B cell (primary cell): ENCODE results near the gene RAC3. TPM values are rescaled to one million over a fixed set of nuclear protein-coding genes. Genes with fewer than 3 reads are reported as not detected.

Experiments used
- ATAC-seq: fragments of 200-7000 bp; cut with Tn5 transposase; one replicate; pipeline ENCODE4 v1.10.0; 2021; ENCODE audit warnings: low read depth, mild to moderate bottlenecking, moderate number of reproducible peaks, moderate library complexity
- CTCF ChIA-PET: fragments of 350-600 bp; sonication (Branson Sonifier 250); formaldehyde crosslinking; loops from one replicate; lab custom pipeline; 2021; ENCODE audit warnings: antibody characterized with exemption, inconsistent platforms; lab: Charles Lee
- POLR2A ChIA-PET: fragments of 350-600 bp; sonication (Branson Sonifier 250); formaldehyde crosslinking; loops from one replicate; lab custom pipeline; 2021; ENCODE audit warnings: antibody characterized with exemption; lab: Charles Lee
- DNase-seq: peaks from one replicate; pipeline ENCODE4 v3.0.0; 2013
- H2AFZ ChIP-seq: 2 replicates; pipeline ENCODE4 v1.6.1; 2012; ENCODE audit warnings: mild to moderate bottlenecking, low read depth, low read length; ENCODE audit not compliant: insufficient read depth, poor library complexity, severe bottlenecking
- H3K27ac ChIP-seq, 2 donors: 1 replicate in 1 of 2; 2 replicates in 1 of 2; pipeline ENCODE4 v1.5.1; 2012 to 2013; ENCODE audit warnings: low read length in 2 of 2, mild to moderate bottlenecking in 2 of 2, moderate library complexity in 1 of 2
- H3K27me3 ChIP-seq, 4 experiments: fragments of 200-600 bp in 1 of 4; sonication (generic) in 1 of 4; replicated peaks in 1 of 4; 1 replicate in 2 of 4; 2 replicates in 2 of 4; pipeline versions ENCODE4 v1.6.1 to v1.7.0; 2013 to 2016; ENCODE audit warnings: low read length in 3 of 4, mild to moderate bottlenecking in 2 of 4, mixed read lengths in 1 of 4, moderate library complexity in 1 of 4; ENCODE audit not compliant: insufficient read depth in 4 of 4, control insufficient read depth in 3 of 4; ENCODE audit errors: control extremely low read depth in 1 of 4
- H3K36me3 ChIP-seq, 2 experiments: replicated peaks in 1 of 2; 1 replicate in 1 of 2; 2 replicates in 1 of 2; pipeline versions ENCODE4 v1.6.1 to v1.7.1; 2013; ENCODE audit warnings: low read length in 1 of 2; ENCODE audit not compliant: insufficient read depth in 2 of 2, control insufficient read depth in 1 of 2; ENCODE audit errors: control extremely low read depth in 1 of 2, extremely low read depth in 1 of 2
- H3K4me1 ChIP-seq, 2 donors: fragments of 200-600 bp in 1 of 2; sonication (generic) in 1 of 2; 1 replicate in 1 of 2; 2 replicates in 1 of 2; pipeline versions ENCODE4 v1.5.1 to v1.6.1; 2013 to 2017; ENCODE audit warnings: low read length in 2 of 2; ENCODE audit not compliant: control insufficient read depth in 2 of 2, insufficient read depth in 2 of 2
- H3K4me2 ChIP-seq: replicated peaks from 2 replicates; pipeline ENCODE3; 2012; ENCODE audit warnings: mild to moderate bottlenecking, low read depth, low read length; ENCODE audit not compliant: poor library complexity, severe bottlenecking
- H3K4me3 ChIP-seq, 5 experiments: fragments of 200-600 bp in 1 of 5; sonication (generic) in 1 of 5; 1 replicate in 3 of 5; 2 replicates in 2 of 5; pipeline versions ENCODE4 v1.5.1 to v1.7.0; 2011 to 2016; ENCODE audit warnings: low read length in 4 of 5, mild to moderate bottlenecking in 4 of 5, low read depth in 2 of 5, control low read depth in 1 of 5, moderate library complexity in 1 of 5; ENCODE audit not compliant: insufficient read depth in 1 of 5; ENCODE audit errors: control extremely low read depth in 1 of 5, extremely low read depth in 1 of 5
- H3K79me2 ChIP-seq: fragments of 200-600 bp; sonication (generic); one replicate; pipeline ENCODE4 v1.6.0; 2016; ENCODE audit warnings: low read length; ENCODE audit not compliant: control insufficient read depth, insufficient read depth
- H3K9ac ChIP-seq: fragments of 200-600 bp; sonication (generic); 2 replicates; pipeline ENCODE4 v1.6.1; 2017; ENCODE audit warnings: mild to moderate bottlenecking, low read length, moderate library complexity
- H3K9me3 ChIP-seq, 3 donors: one replicate each; pipeline versions ENCODE4 v1.6.1 to v1.7.1; 2013; ENCODE audit warnings: low read length in 2 of 3; ENCODE audit not compliant: control insufficient read depth in 2 of 3, insufficient read depth in 1 of 3; ENCODE audit errors: control extremely low read depth in 1 of 3
- H4K20me1 ChIP-seq: 2 replicates; pipeline ENCODE4 v1.6.0; 2012; ENCODE audit warnings: mild to moderate bottlenecking, low read length; ENCODE audit not compliant: insufficient read depth, control insufficient read depth, poor library complexity, severe bottlenecking
- H3K27ac Mint-ChIP-seq: one replicate; pipeline ENCODE4 v1.8.0; 2021; ENCODE audit warnings: mixed read lengths
- H3K27me3 Mint-ChIP-seq: one replicate; pipeline ENCODE4 v1.8.0; 2021; ENCODE audit warnings: mixed read lengths
- H3K4me1 Mint-ChIP-seq: one replicate; pipeline ENCODE4 v1.8.0; 2021; ENCODE audit warnings: mixed read lengths
- H3K4me3 Mint-ChIP-seq: one replicate; pipeline ENCODE4 v1.8.0; 2021; ENCODE audit warnings: mixed read lengths
- H3K9me3 Mint-ChIP-seq: one replicate; pipeline ENCODE4 v1.8.0; 2022; ENCODE audit warnings: mixed read lengths; ENCODE audit not compliant: insufficient read depth
- EZH2 ChIP-seq: IDR thresholded peaks from 2 replicates; pipeline ENCODE4 v1.6.1; 2012; ENCODE audit warnings: borderline replicate concordance, low read depth, mild to moderate bottlenecking, moderate library complexity, low read length; ENCODE audit not compliant: insufficient read depth, poor library complexity, severe bottlenecking
- WGBS: methylation state at CpG from one replicate; pipeline ENCODE4 v1.1.5; 2013; ENCODE audit warnings: missing lambda C conversion rate; ENCODE audit not compliant: insufficient coverage; 5-methylcytosine and 5-hydroxymethylcytosine counted together
- intact Hi-C: fragments of 100-400 bp; cut with micrococcal nuclease; formaldehyde crosslinking; loops from one replicate; pipeline ENCODE4 v1.10.0; 2022
- polyA plus RNA-seq: library from polyadenylated mRNA; depleted of rRNA; stranded (reverse); fragments of >200 nt; gene quantifications from 2 replicates; pipeline ENCODE4 v1.2.3, GENCODE V29; 2012
- total RNA-seq, 2 donors: library from RNA; stranded (reverse); fragments of 120-200 nt in 1 of 2; gene quantifications; 1 replicate in 1 of 2; 2 replicates in 1 of 2; pipeline versions ENCODE4 v1.2.3 to v1.2.4, GENCODE V29; 2013 to 2022
- TF ChIP-seq, protein P1 (sequence below): fragments of 200-600 bp; IDR thresholded peaks from one replicate; pipeline ENCODE4 v1.8.0; 2022; ENCODE audit warnings: antibody characterized with exemption, mild to moderate bottlenecking

The RAC3 gene
- total and polyA plus RNA-seq, 2 donors (not counting 1 experiment from before 2014, with no cell fraction given): 0.62 to 2.0 TPM

DNA sequence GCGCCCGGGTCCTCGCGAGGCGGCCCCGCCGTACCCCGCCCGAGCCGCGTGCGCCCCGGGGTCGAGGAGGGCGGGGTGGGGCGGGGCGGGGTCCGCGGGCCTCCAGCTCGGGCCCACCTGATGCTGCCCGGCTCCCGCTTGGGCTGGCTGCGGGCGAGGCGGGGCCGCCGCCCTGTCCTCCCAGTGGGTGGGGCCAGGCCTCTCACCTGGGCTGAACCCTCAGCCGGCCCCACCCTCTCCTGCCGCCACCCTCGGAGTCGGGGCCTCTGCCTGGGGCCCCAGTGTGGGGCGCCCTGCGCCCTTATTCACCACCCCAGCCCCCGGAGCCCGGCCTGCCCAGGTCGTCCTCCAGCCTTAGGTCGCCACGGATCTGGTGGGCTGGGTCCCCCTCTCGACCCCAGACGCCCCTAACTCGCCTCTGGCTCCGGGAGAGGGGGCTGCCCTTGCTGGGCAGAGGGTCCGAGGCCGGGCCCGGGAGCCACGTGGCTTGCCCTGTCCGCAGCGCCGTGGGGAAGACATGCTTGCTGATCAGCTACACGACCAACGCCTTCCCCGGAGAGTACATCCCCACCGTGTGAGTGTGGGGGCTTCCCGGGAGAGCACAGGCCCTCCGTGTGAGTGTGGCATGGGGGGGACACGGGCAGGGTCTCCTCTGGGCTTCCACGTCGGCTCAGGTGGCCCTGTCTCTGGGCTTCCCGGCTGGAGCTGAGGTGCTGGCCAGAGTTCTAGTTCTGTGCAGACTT lies 578 bp downstream of the RAC3 start:
- Histone ChIP-seq H3K4me3 (peak overlapping the region in 2 of 5 experiments; percentile 11 to 19), H3K27me3 (peaks cover 0 to 39% (median 3%) of the 10 kb centered on the region in 4 experiments), H3K27ac (no peak overlapping the region), H3K9me3 (peaks cover 0 to 10% (median 0%) of the 10 kb centered on the region in 3 donors), H3K4me1 (peaks cover 29 to 34% of the 10 kb centered on the region in 2 donors), H3K36me3 (no peaks in the 10 kb centered on the region), H4K20me1 (peaks cover 52% of the 10 kb centered on the region), H3K4me2 (peak overlapping the region; percentile 66), H3K79me2 (peaks cover 14% of the 10 kb centered on the region), H3K9ac (no peak overlapping the region), H2AFZ (no peak overlapping the region)
- Mint-ChIP-seq H3K27ac (no peak overlapping the region), H3K4me3 (peak overlapping the region; percentile 76), H3K27me3 (no peaks in the 10 kb centered on the region), H3K4me1 (peaks cover 21% of the 10 kb centered on the region), H3K9me3 (no peaks in the 10 kb centered on the region)
- WGBS: 15% methylated on average over 59 of the region's 59 CpGs
- ATAC-seq (peak; percentile 16), DNase-seq (no peak)
- ChIA-PET CTCF (interaction anchor here (1.5 kb wide), 1 partner anchor 73 kb away, joined by 4 read pairs; no protein-coding TSS in a partner anchor), POLR2A (interaction anchor here (0.8 kb wide), 1 partner anchor 19 kb away, joined by 3 read pairs; no protein-coding TSS in a partner anchor)
- intact Hi-C loops: loop anchor here (10.0 kb wide), 1 partner anchor 523 kb away; no protein-coding TSS in a partner anchor
- TF ChIP-seq, protein P1, sequence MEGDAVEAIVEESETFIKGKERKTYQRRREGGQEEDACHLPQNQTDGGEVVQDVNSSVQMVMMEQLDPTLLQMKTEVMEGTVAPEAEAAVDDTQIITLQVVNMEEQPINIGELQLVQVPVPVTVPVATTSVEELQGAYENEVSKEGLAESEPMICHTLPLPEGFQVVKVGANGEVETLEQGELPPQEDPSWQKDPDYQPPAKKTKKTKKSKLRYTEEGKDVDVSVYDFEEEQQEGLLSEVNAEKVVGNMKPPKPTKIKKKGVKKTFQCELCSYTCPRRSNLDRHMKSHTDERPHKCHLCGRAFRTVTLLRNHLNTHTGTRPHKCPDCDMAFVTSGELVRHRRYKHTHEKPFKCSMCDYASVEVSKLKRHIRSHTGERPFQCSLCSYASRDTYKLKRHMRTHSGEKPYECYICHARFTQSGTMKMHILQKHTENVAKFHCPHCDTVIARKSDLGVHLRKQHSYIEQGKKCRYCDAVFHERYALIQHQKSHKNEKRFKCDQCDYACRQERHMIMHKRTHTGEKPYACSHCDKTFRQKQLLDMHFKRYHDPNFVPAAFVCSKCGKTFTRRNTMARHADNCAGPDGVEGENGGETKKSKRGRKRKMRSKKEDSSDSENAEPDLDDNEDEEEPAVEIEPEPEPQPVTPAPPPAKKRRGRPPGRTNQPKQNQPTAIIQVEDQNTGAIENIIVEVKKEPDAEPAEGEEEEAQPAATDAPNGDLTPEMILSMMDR: no peak

DNA sequence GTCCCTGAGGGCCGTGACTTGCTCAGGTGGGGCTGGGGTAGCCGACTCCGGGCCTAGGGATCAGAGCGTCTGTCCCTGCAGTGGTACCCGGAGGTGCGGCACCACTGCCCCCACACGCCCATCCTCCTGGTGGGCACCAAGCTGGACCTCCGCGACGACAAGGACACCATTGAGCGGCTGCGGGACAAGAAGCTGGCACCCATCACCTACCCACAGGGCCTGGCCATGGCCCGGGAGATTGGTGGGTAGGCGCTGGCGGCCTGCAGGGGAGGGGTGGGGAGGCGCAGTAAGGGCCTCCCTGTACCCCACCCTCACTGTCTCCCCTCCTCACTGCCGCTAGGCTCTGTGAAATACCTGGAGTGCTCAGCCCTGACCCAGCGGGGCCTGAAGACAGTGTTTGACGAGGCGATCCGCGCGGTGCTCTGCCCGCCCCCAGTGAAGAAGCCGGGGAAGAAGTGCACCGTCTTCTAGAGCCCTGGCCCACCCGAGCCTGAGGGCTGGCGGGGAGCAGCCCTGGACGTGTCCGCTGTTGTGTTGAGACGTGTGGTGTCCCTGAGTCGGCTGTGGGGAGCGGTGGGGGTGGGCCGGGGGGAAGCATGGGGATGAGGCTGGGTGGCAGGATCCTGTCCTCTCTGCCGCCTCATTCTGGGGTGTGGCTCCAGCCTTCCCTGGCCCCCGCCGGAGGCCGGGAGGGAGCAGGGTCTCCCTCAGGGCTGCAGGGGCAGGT lies 2.0 kb downstream of the RAC3 start:
- Histone ChIP-seq H3K27me3 (peaks cover 0 to 32% (median 3%) of the 10 kb centered on the region in 4 experiments), H4K20me1 (peaks cover 44% of the 10 kb centered on the region), H3K4me3 (no peak overlapping the region), H3K9me3 (peaks cover 0 to 12% (median 0%) of the 10 kb centered on the region in 3 donors), H3K9ac (no peak overlapping the region), H3K36me3 (no peaks in the 10 kb centered on the region), H3K4me2 (no peak overlapping the region), H3K79me2 (peaks cover 14% of the 10 kb centered on the region), H3K27ac (no peak overlapping the region), H3K4me1 (peaks cover 34 to 40% of the 10 kb centered on the region in 2 donors), H2AFZ (no peak overlapping the region)
- Mint-ChIP-seq H3K4me3 (peak overlapping the region; percentile 76), H3K9me3 (no peaks in the 10 kb centered on the region), H3K27me3 (no peaks in the 10 kb centered on the region), H3K4me1 (peaks cover 28% of the 10 kb centered on the region), H3K27ac (no peak overlapping the region)
- CTCF ChIA-PET: interaction anchor here (1.5 kb wide), 1 partner anchor 74 kb away, joined by 4 read pairs; no protein-coding TSS in a partner anchor
- WGBS: 97% methylated on average over 29 of the region's 38 CpGs
- DNase-seq (no peak), ATAC-seq (no peak)
- intact Hi-C loops: loop anchor here (10.0 kb wide), 1 partner anchor 521 kb away; no protein-coding TSS in a partner anchor
- TF ChIP-seq, protein P1: no peak
- no peak for TF ChIP-seq EZH2
- POLR2A ChIA-PET: no interaction called here
